LoVo (cell line): ENCODE measurements around the gene SMIM5.
A peak's percentile ranks its signal among the peaks of the same experiment; 100 is the strongest.

Experiments
- DNase-seq: peaks from one replicate; pipeline ENCODE4 v3.0.0-alpha.2; 2016; ENCODE audit warnings: low spot score

SMIM5 gene

DNA sequence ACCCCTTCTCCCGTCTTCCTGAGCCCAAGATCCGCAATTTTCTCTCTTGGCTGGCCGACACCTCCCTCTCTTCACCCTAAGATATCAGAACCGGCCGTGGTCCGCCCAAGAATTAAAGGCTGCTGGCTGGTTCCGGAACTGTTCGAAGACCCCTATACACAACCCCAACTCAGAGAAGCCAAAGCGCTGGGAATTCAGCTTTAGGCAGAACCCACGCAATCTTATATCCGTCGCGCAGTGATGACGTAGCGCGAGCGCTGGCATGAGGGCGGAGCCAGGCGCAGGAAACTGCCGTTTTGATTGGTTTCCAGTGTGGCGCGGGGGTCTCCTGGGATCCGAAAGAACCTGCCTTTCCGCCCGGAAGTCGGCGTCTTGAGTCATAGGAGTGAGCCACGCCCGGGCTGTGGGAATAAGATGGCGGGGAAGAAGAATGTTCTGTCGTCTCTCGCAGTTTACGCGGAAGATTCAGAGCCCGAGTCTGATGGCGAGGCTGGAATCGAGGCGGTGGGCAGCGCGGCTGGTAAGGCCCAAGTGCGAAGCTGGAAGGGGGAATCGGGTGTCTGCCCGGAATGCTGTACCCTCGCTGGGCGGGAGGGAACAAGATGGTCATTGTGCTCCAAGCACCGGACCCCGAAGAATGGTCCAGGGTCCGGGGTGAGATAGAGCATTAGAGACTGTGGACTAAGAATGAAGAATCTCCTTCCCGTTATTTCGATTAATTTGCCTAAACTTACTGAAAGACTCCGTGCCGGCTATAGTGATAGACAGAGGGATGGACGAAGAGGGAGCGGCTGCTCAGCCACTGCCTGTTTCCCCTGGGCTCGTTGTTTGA lies 33.9 kb downstream of the SMIM5 start, which contains the start of the genes RECQL5 and SAP30BP:
TSS of gene RECQL5 (minus strand) at position 196 of the 832 bp plus-strand sequence. CDS start 597 bp downstream, outside the sequence.
TSS of gene SAP30BP (plus strand) at position 380 of the 832 bp plus-strand sequence. CDS start at position 415, 35 bp downstream.
- peak; percentile 99 for DNase-seq

DNA sequence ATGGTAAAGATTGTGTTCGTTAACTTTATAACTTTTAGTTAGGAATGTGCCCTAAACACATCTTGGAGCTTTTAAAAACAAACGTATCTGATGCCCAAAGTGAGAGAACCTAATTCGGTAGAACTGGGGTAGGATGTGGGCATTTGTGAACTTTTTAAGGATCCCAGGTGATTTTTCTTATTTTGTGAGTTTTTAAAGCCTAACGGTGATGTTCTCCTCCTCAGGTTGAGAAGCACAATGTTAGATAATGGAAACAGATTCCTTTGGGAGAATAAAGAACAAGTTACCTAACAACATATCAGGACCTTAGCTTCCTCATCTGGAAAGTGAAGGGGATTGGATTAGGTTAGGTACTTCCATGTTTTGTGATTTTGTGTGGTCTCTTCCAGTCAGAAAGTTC lies 34.6 kb downstream of the SMIM5 start:
- DNase-seq, result no peak

DNA sequence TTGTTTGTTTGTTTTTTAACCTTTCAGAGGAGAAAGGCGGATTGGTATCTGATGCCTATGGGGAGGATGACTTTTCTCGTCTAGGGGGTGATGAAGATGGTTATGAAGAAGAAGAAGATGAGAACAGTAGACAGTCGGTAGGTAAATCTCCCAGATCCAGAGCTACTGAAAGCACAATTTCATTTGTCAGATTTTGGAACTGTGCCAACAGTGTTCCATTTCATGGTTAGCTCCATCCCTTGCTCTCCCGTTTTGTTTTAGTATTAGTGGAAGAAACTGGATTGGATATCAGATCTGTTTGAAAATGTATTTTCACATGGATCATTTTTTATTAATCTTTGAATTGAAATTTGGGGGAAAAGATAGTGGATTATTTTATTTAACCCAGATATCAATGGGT lies 35.3 kb downstream of the SMIM5 start:
- no peak for DNase-seq

DNA sequence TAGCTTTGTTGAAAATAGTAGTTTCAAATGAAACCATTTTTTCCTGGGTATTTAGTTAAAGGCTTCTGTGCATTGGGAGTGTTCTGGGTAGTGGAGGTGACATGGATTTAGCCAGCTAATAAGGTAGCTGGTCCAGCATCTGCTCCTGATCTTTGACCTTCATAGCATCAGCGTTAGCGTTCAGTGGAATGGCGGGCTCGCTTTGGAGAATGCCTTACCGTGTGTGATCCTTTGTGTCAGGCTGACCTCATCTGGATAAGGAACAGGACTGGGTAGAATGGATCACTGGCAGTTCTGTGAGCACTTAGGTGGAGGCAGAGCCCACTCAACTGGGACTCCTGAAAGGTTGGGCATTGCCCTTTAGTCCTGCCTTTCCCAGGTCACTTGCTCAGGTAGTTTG lies 37.6 kb downstream of the SMIM5 start:
- DNase-seq, result no peak

DNA sequence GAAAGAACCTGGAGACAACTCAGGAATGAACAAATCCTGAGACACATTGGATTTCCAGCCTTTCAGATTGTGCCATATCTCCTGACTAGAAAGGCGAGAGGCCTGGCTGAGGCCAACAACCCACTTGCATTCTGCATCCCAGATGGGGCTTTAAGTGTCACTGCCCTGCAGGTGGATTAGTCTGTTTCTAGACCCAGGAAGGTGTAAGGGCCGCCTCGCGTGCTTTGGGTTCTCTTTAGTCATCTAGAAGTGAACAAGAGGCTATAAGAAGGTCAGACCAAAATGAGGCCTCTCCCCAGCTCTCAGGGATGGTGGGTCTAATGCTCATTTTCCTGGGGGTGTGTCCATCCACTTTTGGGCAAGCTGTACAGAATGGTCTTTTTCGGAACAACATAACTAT lies 38.8 kb downstream of the SMIM5 start:
- no peak for DNase-seq

DNA sequence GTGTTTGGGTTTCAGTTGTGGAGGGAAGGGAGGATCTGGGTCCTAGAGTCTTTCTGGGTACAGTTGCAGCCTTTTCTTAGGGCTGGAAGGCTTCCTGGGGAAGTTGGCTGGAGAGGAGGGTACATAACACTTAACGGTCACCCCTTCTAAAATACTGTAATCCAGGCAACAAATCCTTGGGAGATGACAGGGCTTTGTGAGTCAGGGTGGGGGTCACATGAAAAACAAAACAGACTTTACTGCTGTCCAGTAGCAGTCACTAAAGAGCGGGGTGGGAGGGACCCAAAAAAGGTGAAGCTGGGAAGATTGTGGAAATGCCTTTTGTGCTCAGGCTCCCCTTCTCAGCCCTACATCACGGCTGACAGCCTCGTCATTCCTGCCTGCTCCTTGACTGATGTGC lies 40.3 kb downstream of the SMIM5 start:
- DNase-seq, result no peak

DNA sequence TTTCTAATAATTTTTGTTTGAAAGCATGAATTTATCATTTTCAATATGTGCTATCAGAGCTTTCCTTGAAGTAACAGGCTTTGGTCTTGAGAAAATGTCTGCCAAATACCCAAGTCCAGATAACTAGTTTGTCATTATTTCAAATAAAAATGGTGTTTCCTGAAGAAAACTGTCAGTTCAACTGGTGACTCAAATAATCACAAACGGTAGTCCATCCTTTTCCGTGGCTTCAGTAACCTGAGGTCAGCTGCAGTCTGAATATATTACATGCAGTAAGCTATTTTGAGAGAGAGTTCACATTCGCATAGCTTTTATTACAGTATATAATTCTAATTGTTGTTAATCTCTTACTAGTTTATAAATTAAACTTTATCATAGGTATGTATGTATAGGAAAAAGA lies 43.2 kb downstream of the SMIM5 start:
- no peak for DNase-seq

DNA sequence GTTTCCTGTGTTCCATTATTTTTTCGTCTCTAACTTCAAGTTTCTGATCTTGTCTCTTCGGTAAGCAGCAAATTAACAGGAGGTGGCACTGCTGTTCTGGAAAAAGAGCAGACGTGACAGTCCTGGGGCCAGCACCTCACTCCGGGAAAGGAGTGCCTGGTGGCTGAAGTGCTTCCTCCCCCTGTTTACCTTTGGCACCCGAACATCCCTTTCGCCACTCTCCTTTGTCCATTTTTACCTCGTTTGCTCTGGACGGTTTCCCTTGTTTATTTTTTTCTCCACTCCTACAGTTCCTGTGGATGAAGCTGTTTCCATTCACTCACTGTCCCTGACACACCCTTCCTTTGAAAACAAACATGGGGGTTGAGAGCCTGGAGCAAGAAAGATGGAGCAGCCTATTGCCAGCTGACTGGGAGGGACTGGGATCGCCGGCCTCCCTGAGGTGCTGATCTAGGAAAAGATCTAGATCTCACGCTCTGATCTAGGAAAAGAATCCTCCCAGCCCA lies 46.5 kb downstream of the SMIM5 start:
- DNase-seq, result peak; percentile 59

DNA sequence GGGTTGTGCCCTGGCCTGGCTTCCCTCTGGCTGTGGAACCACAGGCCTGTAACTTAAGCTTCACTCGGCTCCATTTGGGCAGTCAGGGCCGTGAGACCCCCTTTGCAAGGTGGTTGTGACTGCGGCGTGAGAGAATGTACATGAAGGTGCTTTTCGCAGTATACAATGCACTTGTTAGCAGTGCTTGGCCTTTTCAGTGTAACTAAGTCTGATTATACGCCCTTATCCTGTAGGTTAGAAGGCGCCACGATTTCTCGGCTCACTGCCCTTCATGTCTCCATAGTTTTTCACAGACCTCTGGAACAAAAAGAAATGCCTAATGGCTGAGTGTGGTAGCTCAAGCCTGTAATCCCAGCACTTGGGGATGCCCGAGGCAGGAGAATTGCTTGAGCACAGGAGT lies 47.2 kb downstream of the SMIM5 start:
- no peak for DNase-seq

DNA sequence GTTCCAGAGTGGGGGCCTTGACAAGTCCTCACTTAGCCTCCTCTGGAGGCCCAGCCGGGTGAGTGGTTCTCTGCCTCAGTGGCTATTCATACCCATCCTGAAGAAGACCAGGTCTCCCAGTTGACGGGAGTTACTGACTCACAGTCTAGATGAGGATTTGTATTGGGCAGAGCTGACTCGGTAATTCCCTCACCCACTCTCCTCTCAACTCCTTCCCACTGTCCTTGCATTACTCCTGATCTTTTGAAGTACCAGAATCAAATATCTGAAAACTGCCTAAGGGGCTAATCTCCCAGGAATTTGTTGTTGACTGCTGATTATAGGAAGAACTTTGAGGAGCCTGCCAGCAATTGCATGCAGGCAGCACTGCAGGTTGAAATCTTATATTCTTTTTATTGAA lies 48.1 kb downstream of the SMIM5 start:
- DNase-seq, result no peak

DNA sequence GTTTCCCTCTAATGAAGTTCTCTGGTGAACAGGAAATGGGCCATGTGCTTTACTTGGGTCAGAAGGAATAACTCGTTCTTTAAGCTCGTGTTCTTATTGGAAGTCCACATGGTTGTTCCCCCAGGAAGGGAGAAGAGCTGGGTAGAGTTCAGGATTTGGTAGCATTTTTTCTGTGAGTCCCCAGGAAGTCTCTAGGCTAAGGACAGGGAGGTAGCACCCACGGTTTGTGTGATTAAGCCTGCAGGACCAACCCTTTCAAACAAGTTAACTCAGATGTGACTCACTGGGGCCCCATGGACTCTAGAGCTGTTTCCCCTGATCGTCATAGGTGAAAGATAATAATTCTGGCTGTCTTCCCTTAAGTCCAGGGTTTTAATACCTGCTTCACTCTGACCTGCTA lies 50.3 kb downstream of the SMIM5 start:
- peak; percentile 90 for DNase-seq

DNA sequence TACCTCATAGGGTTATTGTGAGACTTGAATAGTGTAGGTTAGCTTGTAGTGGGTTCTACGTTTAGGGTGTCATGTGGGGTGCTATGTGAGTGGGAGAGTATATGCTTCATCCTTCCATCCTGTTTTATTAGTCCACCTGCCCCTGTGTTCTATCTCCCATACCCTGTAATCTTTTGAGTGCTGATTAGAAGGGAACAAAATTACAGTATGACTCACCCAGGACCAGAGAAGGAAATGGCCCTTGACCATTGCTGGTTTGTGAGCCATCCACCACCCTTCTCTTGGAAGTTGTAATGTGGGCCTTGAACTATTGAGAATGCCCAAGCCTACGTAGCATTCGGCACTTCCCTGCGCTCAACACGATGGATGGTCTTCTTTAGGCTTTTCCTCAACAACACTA lies 51.0 kb downstream of the SMIM5 start:
- DNase-seq, result peak; percentile 74

DNA sequence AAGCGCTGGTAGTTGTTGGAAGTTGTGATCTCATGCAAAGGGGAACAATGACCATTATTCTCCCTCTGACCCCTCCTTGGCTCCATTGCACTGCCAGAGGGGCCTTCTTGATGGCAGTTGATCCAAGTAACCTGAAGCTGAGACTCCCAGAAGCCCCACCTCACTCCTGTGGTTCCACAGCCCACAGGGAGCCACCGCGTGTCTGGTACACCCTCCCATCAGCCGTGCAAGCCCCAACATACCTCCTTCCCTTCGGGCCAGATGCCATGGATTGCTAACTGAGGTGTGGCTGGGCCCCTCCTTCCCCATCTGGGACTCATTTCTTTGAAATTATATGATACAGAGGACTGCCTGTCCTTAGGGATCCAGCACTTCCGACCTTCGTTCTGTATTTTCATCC lies 51.7 kb downstream of the SMIM5 start:
- peak; percentile 97 for DNase-seq

DNA sequence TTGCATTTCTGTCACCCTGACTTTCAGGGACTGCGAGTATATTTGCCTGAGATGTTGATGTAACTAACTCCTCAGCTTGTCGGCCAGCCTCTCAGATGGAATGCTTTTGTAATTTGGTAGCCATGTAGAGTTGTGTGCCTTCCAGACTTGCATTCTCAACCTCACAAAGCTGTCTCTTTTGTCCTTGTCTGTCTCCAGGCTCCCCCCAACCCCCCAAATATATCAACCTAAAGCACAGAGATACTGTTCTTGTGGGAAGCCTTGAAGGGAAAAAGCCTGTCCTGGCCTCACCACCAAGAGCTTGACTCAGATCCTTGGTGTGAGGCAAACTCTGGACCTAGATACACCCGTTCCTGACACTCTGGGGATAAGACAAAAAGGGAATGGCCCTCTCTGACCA lies 52.3 kb downstream of the SMIM5 start:
- no peak for DNase-seq

DNA sequence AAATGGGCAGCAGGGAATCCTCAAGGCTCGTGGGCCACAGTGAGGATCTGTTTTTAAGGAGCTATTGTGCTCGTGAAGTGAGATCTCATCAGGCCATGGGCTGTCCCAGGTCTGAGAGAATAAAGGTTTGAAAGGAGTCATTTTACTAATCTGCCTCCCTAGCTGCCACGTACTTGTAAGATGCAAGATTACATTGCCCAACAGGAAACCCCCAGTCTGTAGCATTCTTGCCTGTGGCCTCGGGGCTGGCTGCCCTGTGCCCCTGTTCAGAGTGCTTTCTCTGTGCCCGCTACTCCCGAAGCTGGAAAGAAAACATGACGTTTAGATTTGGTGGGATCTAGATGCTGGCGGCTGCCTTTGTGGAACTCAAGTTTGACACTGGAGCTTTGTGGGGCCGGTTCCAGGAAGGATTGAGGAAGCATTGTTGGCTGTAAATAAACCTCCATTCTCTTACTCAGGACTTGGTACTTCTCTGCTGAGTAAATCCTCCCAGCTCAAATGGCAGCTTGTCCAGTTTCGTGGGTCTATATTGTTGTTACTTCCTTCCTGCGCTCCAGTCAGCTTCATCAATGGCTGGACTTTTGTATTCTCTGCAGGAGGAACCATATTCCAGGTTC lies 55.1 kb downstream of the SMIM5 start:
- no peak for DNase-seq

DNA sequence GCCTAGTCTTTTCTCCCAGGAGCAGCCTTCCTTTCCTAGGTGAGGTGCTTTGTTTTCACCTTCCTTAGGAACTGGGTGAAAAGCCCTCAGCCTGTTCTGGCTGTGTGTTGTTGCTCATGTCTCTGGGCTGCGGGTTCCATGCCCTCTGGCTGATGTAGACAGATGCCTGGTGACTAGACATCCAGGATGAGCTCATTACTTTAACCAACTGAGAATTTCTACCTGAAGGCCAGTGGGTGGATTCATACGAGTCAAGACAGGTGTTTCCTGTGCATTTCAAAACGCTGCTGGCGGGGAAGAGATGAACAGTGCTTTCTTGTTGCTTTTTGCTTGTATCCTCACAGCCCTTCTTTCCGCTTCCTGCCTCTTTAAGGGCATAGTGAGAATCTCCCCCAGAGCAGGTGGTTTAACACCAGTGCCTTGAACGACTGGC lies 56.2 kb downstream of the SMIM5 start:
- DNase-seq, result no peak
